Pons (tissue), 1 donor: Measurements from ENCODE around the gene RAB12.

Source experiments
- DNase-seq: peaks from one replicate; pipeline ENCODE4 v3.0.0-alpha.2; 2016; ENCODE audit warnings: low spot score

The RAB12 gene

GRCh38 chr18:8685141-8685913 is 76.1 kb downstream of the RAB12 start:
- DNase-seq, result no peak

GRCh38 chr18:8685914-8686216 is 76.6 kb downstream of the RAB12 start:
- DNase-seq, result no peak

- no peak for DNase-seq
Measured at GRCh38 chr18:8686611-8687010, 77.4 kb downstream of the RAB12 start.

DNA sequence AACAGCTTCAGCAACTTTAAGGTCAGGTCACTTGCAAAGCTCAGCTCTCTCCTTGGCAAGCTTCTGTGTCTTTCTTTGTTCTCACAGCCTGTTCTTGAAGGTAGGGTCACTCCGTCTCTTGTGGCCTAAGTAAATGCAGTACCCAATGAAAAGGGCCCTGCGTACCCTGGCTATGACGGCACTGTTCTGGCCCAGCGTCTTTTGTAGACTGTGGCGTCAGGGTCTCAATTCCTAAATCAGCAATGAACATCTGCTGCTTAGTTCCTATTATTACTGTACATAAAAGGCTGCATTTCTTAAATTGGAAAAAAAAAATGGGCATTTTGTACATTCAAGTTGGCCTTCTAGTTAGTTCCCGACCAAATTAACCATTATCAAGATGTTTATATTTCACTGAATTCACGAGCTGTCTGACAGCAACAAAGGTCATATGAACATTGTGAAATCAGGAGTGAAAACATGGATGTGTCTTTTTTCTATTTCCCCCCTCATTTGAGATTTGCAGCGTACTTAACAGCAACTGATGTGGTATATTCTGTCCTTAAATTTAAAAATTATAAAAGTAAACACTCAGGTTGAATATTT is 79.1 kb downstream of the RAB12 start:
- DNase-seq, result no peak

GRCh38 chr18:8688816-8689215 is 79.6 kb downstream of the RAB12 start:
- no peak for DNase-seq
